Fibroblast of pulmonary artery (primary cell): ENCODE data around the gene MAGEA9.

ENCODE experiments used
- DNase-seq: peaks from one replicate; pipeline ENCODE4 v3.0.0-alpha.2; 2010; ENCODE audit warnings: low read depth
- H3K4me3 ChIP-seq: replicated peaks from 2 replicates; pipeline ENCODE4 v1.5.1; 2011; ENCODE audit warnings: low read depth, mild to moderate bottlenecking, control low read depth, low read length, moderate library complexity
- CTCF ChIP-seq: IDR thresholded peaks from 2 replicates; pipeline ENCODE4 v1.5.1; 2011; ENCODE audit warnings: mild to moderate bottlenecking, control low read depth, low read length, inconsistent platforms; ENCODE audit errors: missing control alignments

The MAGEA9 gene

GRCh38 chrX:149804102-149804501 is 22.4 kb downstream of the MAGEA9 start:
- no peak for DNase-seq
- no peak overlapping the region for H3K4me3 ChIP-seq
- no peak for TF ChIP-seq CTCF

GRCh38 chrX:149807747-149808458 is 26.2 kb downstream of the MAGEA9 start:
- no peak for TF ChIP-seq CTCF
- H3K4me3 ChIP-seq = no peak overlapping the region
- DNase-seq = no peak

- no peak for TF ChIP-seq CTCF
- DNase-seq = no peak
Measured at GRCh38 chrX:149818652-149819051, 36.9 kb downstream of the MAGEA9 start.

GRCh38 chrX:149819371-149819770 is 37.6 kb downstream of the MAGEA9 start:
- DNase-seq = no peak
- TF ChIP-seq CTCF = no peak

More at GRCh38 chrX:149818652-149819051, 36.9 kb downstream of the MAGEA9 start:
- H3K4me3 ChIP-seq = no peak overlapping the region

GRCh38 chrX:149825424-149825823 is 43.7 kb downstream of the MAGEA9 start:
- DNase-seq = peak; percentile 8
- no peak overlapping the region for H3K4me3 ChIP-seq

More at GRCh38 chrX:149819371-149819770, 37.6 kb downstream of the MAGEA9 start:
- H3K4me3 ChIP-seq = no peak overlapping the region

GRCh38 chrX:149827254-149827653 is 45.5 kb downstream of the MAGEA9 start:
- H3K4me3 ChIP-seq = no peak overlapping the region
- DNase-seq = no peak
- no peak for TF ChIP-seq CTCF

More at GRCh38 chrX:149825424-149825823, 43.7 kb downstream of the MAGEA9 start:
- peak; percentile 31 for TF ChIP-seq CTCF

GRCh38 chrX:149829751-149830191 is 48.0 kb downstream of the MAGEA9 start:
- peak overlapping the region; percentile 30 for H3K4me3 ChIP-seq
- peak; percentile 8 for DNase-seq
- no peak for TF ChIP-seq CTCF
